K562 (cell line): ENCODE measurements around the gene UBASH3A. TPM values are rescaled to one million over a fixed set of nuclear protein-coding genes. Genes with fewer than 3 reads are reported as not detected.

Source experiments
- ATAC-seq: fragments of 200-7000 bp; cut with Tn5 transposase; 3 replicates; pipeline ENCODE4 v1.9.1; 2020; ENCODE audit warnings: moderate library complexity
- BruUV-seq: library from RNA; stranded (reverse); fragments of 400-500 nt; replicated peaks from 2 replicates; lab custom pipeline; 2021; lab: Mats Ljungman, UMichigan
- CTCF ChIA-PET: fragments of 300-600 bp; formaldehyde crosslinking; extraction: SDS; loops from one replicate; lab custom pipeline; 2021; ENCODE audit warnings: low intra/inter-chr PET ratio; lab: Yijun Ruan, JAX
- POLR2A ChIA-PET: fragments of 300-600, 350-650 bp; sonication (Branson Sonifier 250); formaldehyde crosslinking; extraction: SDS; loops from one replicate; lab custom pipeline; 2021; ENCODE audit warnings: antibody characterized with exemption, inconsistent platforms; lab: Yijun Ruan, JAX
- DNase-seq, 4 experiments: peaks; one replicate each; pipeline versions ENCODE4 v3.0.0 to v3.0.0-alpha.2; 2011 to 2018; ENCODE audit warnings: low spot score in 3 of 4, mixed read lengths in 3 of 4; ENCODE audit errors: extremely low read depth in 1 of 4
- FAIRE-seq: peaks from 2 replicates; lab custom pipeline; 2011; peaks lifted over from hg19 to GRCh38; lab: Jason Lieb, UNC
- H2AFZ ChIP-seq: 2 replicates; pipeline ENCODE4 v1.6.0; 2011; ENCODE audit warnings: low read depth, low read length, control low read depth, inconsistent platforms
- H3K27ac ChIP-seq: fragments of 200-600 bp; 3 replicates; pipeline ENCODE4 v1.8.0; 2011; ENCODE audit warnings: low read depth, mild to moderate bottlenecking, control low read depth, inconsistent platforms, low read length, moderate library complexity, mixed read lengths; ENCODE audit errors: extremely low read depth
- H3K27me3 ChIP-seq, 2 experiments: fragments of 300-600 bp in 1 of 2; 2 replicates in 1 of 2; 3 replicates in 1 of 2; pipeline versions ENCODE4 v1.6.0 to v1.8.0; 2011; ENCODE audit warnings: inconsistent platforms in 2 of 2, low read length in 2 of 2, mild to moderate bottlenecking in 1 of 2, mixed read lengths in 1 of 2, moderate library complexity in 1 of 2; ENCODE audit not compliant: control insufficient read depth in 2 of 2, insufficient read depth in 2 of 2
- H3K36me3 ChIP-seq: fragments of 300-600 bp; 3 replicates; pipeline ENCODE4 v1.8.0; 2011; ENCODE audit warnings: mild to moderate bottlenecking, low read length, inconsistent platforms; ENCODE audit not compliant: control insufficient read depth, insufficient read depth
- H3K4me1 ChIP-seq, 2 experiments: fragments of 200-600 bp in 1 of 2; replicated peaks in 1 of 2; 2 replicates in 1 of 2; 3 replicates in 1 of 2; pipeline versions ENCODE4 v1.5.1 to v1.8.0; 2011; ENCODE audit warnings: inconsistent platforms in 2 of 2, low read length in 2 of 2, mild to moderate bottlenecking in 1 of 2, mixed read lengths in 1 of 2, moderate library complexity in 1 of 2; ENCODE audit not compliant: control insufficient read depth in 2 of 2, insufficient read depth in 2 of 2
- H3K4me2 ChIP-seq: 2 replicates; pipeline ENCODE4 v1.6.1; 2011; ENCODE audit warnings: low read length, control low read depth, inconsistent platforms, mixed read lengths; ENCODE audit not compliant: insufficient read depth
- H3K4me3 ChIP-seq: fragments of 200-600 bp; sonication (generic), shearing (Covaris generic); 2 replicates; pipeline ENCODE4 v1.5.1; 2016; ENCODE audit warnings: control low read depth, inconsistent platforms
- H3K79me2 ChIP-seq: fragments of 200-600 bp; 3 replicates; pipeline ENCODE4 v1.8.0; 2011; ENCODE audit warnings: low read length, inconsistent platforms; ENCODE audit not compliant: control insufficient read depth, insufficient read depth
- H3K9ac ChIP-seq, 2 experiments: 2 replicates each; pipeline versions ENCODE4 v1.6.0 to v1.6.1; 2011; ENCODE audit warnings: low read depth in 2 of 2, low read length in 2 of 2, control low read depth in 1 of 2, inconsistent platforms in 1 of 2, mild to moderate bottlenecking in 1 of 2, mixed read lengths in 1 of 2; ENCODE audit not compliant: insufficient read depth in 1 of 2
- H3K9me1 ChIP-seq: one replicate; pipeline ENCODE4 v1.6.0; 2011; ENCODE audit warnings: inconsistent platforms, mild to moderate bottlenecking, low read length, moderate library complexity; ENCODE audit not compliant: control insufficient read depth, insufficient read depth
- H3K9me3 ChIP-seq: replicated peaks from 2 replicates; pipeline ENCODE4 v1.5.1; 2011; ENCODE audit warnings: low read depth, low read length, inconsistent platforms; ENCODE audit not compliant: control insufficient read depth, insufficient read depth
- H4K20me1 ChIP-seq: replicated peaks from 2 replicates; pipeline ENCODE4 v1.6.1; 2011; ENCODE audit warnings: low read length, inconsistent platforms, mixed read lengths; ENCODE audit not compliant: control insufficient read depth, insufficient read depth
- ETV5 ChIP-seq: sonication (generic); formaldehyde crosslinking; IDR thresholded peaks from 2 replicates; pipeline ENCODE4 v1.4.0; 2020; ENCODE audit warnings: low read depth, mild to moderate bottlenecking, missing genetic modification reagents
- HNRNPH1 ChIP-seq: fragments of 200-400 bp; formaldehyde crosslinking; optimal IDR thresholded peaks from 2 replicates; pipeline ENCODE3; 2017; ENCODE audit warnings: low read depth, mild to moderate bottlenecking, low read length, moderate library complexity
- ZC3H11A ChIP-seq: IDR thresholded peaks from 2 replicates; pipeline ENCODE4 v1.6.1; 2012; ENCODE audit warnings: low read depth, low read length, improper control_type of control experiment
- ZNF316 ChIP-seq: fragments of 450-650 bp; IDR thresholded peaks from 2 replicates; pipeline ENCODE4 v1.6.1; 2016
- WGBS: fragments of 100-300 bp; shearing (Covaris generic); methylation state at CpG from one replicate; pipeline ENCODE4 v1.1.6; 2016; ENCODE audit warnings: low coverage, mixed read lengths; ENCODE audit not compliant: insufficient coverage; ENCODE audit errors: missing lambda C conversion rate; 5-methylcytosine and 5-hydroxymethylcytosine counted together
- in situ Hi-C: fragments of 300-500 bp; cut with MboI; formaldehyde crosslinking; loops from 4 replicates; pipeline ENCODE4 v1.15.0; 2018; ENCODE audit warnings: inconsistent platforms, mixed read lengths
- intact Hi-C: fragments of 100-400 bp; cut with micrococcal nuclease; formaldehyde crosslinking; loops from 2 replicates; pipeline ENCODE4 v1.14.2; 2022
- polyA plus RNA-seq, 8 experiments: library from polyadenylated mRNA; depleted of rRNA in 4 of 8; stranded (reverse) in 5 of 8; unstranded in 3 of 8; fragments of >200 nt; fragmentation: Nextera tagmentation in 2 of 8; fragmentation: Illumina TruSeq in 1 of 8; extraction: Ambion mirVana in 2 of 8; extraction: Trizol in 1 of 8; gene quantifications; 2 replicates each; pipeline versions ENCODE4 v1.2.1 to v1.2.3, GENCODE V29; 2011 to 2014; ENCODE audit warnings: inconsistent platforms in 1 of 8, missing spikeins in 1 of 8
- total RNA-seq, 7 experiments: library from RNA; depleted of rRNA in 6 of 7; stranded (reverse); fragments of >200 nt in 6 of 7; fragmentation: Illumina TruSeq in 2 of 7; extraction: Trizol in 2 of 7; gene quantifications; 2 replicates each; pipeline versions ENCODE4 v1.2.1 to v1.2.3, GENCODE V29; 2011 to 2021; ENCODE audit warnings: low replicate concordance in 1 of 7
- TF ChIP-seq, protein P1 (sequence below): sonication (generic); formaldehyde crosslinking; IDR thresholded peaks from 2 replicates; pipeline ENCODE4 v1.9.0; 2022; ENCODE audit warnings: mild to moderate bottlenecking, missing genetic modification reagents

UBASH3A gene
- total and polyA plus RNA-seq, 9 of the 15 experiments (the other 6 are each of a cell fraction or from before 2014, with no cell fraction given): 0.23 to 1.8 (median 1.1) TPM

- BruUV-seq: no TSS peak
- no peak for DNase-seq
- WGBS: 6% methylated on average over 18 of the region's 18 CpGs
- Histone ChIP-seq H3K9me3 (no peaks in the 10 kb centered on the region), H3K36me3 (no peaks in the 10 kb centered on the region), H3K9me1 (no peaks in the 10 kb centered on the region), H2AFZ (no peak overlapping the region), H3K4me2 (no peak overlapping the region), H3K27me3 (peaks cover 6 to 43% of the 10 kb centered on the region in 2 experiments; a peak in 4 of 5 replicates)
- intact Hi-C loops: loop anchor here (5.0 to 10.0 kb wide), 2 partner anchors 119 to 306 kb away; no protein-coding TSS in a partner anchor
- CTCF ChIA-PET: no interaction called here
- in situ Hi-C loops: no loop called here
- TF ChIP-seq ZNF316 (no peak), HNRNPH1 (no peak), ETV5 (CRISPR knock-in tag) (no peak), ZC3H11A (no peak)
- TF ChIP-seq, protein P1, sequence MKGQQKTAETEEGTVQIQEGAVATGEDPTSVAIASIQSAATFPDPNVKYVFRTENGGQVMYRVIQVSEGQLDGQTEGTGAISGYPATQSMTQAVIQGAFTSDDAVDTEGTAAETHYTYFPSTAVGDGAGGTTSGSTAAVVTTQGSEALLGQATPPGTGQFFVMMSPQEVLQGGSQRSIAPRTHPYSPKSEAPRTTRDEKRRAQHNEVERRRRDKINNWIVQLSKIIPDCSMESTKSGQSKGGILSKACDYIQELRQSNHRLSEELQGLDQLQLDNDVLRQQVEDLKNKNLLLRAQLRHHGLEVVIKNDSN (CRISPR knock-in tag): peak; percentile 46; the same call in 1 of the 2 replicates
- TF ChIP-seq, all 486 proteins: peak for 1
- H3K4me3 ChIP-seq: no peak overlapping the region
- no peak overlapping the region for H3K27ac ChIP-seq
- FAIRE-seq: no peak
- no peak overlapping the region for H3K9ac ChIP-seq
- POLR2A ChIA-PET: interaction anchor here (0.6 kb wide), 1 partner anchor 296 kb away, joined by 3 read pairs; no protein-coding TSS in a partner anchor
- H4K20me1 ChIP-seq: no peaks in the 10 kb centered on the region
- no peak for ATAC-seq
- H3K79me2 ChIP-seq: no peaks in the 10 kb centered on the region
- H3K4me1 ChIP-seq: peaks cover 0 to 8% of the 10 kb centered on the region in 2 experiments; a peak in 2 of 5 replicates
These were observed 49.7 kb downstream of the UBASH3A start for GRCh38 chr21:42453224-42453985.
